Activated CD4-positive, alpha-beta T cell treated with anti-CD3 and anti-CD28 coated beads, Interleukin-2, amount 10 ng/mL, durations not matched to agents 7 days and 5 days (primary cell): ENCODE results near the gene ATRNL1. TPM values are rescaled to one million over a fixed set of nuclear protein-coding genes. Genes with fewer than 3 reads are reported as not detected.

Experiments
- CTCF ChIA-PET: fragments of 350-600 bp; sonication (Branson Sonifier 250); formaldehyde crosslinking; loops from one replicate; lab custom pipeline; 2021; ENCODE audit warnings: antibody characterized with exemption; lab: Charles Lee
- POLR2A ChIA-PET: fragments of 350-600 bp; sonication (Branson Sonifier 250); formaldehyde crosslinking; loops from one replicate; lab custom pipeline; 2021; ENCODE audit warnings: antibody characterized with exemption; lab: Charles Lee
- DNase-seq: peaks from one replicate; pipeline ENCODE4 v3.0.0-alpha.2; 2020
- H3K27ac Mint-ChIP-seq: one replicate; pipeline ENCODE4 v1.8.0; 2021; ENCODE audit warnings: mild to moderate bottlenecking, moderate library complexity, mixed read lengths
- H3K27me3 Mint-ChIP-seq: one replicate; pipeline ENCODE4 v1.8.0; 2021; ENCODE audit warnings: mixed read lengths
- H3K36me3 Mint-ChIP-seq: one replicate; pipeline ENCODE4 v1.8.0; 2021; ENCODE audit warnings: low read depth, mixed read lengths
- H3K4me1 Mint-ChIP-seq: one replicate; pipeline ENCODE4 v1.8.0; 2021; ENCODE audit warnings: mixed read lengths
- H3K4me3 Mint-ChIP-seq: one replicate; pipeline ENCODE4 v1.8.0; 2021; ENCODE audit warnings: mild to moderate bottlenecking, moderate library complexity, mixed read lengths
- H3K9me3 Mint-ChIP-seq: one replicate; pipeline ENCODE4 v1.8.0; 2021; ENCODE audit warnings: mixed read lengths
- total RNA-seq, 2 experiments: library from RNA; stranded (reverse); gene quantifications; one replicate each; pipeline ENCODE4 v1.2.3, GENCODE V29; 2021

Gene ATRNL1
- total RNA-seq, 2 experiments from 2014 or later: 0.12 to 0.22 TPM

- Mint-ChIP-seq H3K4me3 (no peak overlapping the region), H3K36me3 (no peaks in the 10 kb centered on the region), H3K27ac (no peak overlapping the region), H3K27me3 (no peaks in the 10 kb centered on the region), H3K4me1 (no peaks in the 10 kb centered on the region), H3K9me3 (no peaks in the 10 kb centered on the region)
- no peak for DNase-seq
- POLR2A ChIA-PET: interaction anchor here (0.6 kb wide), 1 partner anchor 41 kb away, joined by 3 read pairs; no protein-coding TSS in a partner anchor
- CTCF ChIA-PET: no interaction called here
These were observed 740.0 kb downstream of the ATRNL1 start for GRCh38 chr10:115833119-115833518.

DNA sequence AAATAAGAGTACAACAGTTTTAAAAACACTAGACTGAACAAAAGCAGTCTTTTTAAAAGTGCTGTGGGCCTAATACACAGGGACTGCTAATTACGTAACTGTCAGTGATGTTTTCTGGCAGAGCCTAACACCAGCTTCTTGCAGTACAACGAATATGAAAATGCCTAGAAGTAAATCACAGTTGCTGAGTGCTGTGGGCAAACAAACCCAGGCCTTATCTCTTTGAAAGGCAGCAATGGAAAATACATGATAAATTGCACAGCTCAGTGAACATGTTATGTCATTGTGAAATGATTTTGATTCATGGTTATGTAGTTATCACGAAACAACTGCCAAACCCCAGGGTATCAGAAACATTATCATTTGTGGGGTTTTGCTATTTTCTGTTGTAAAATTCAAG is 751.4 kb downstream of the ATRNL1 start:
- no peaks in the 10 kb centered on the region for H3K36me3 Mint-ChIP-seq
- CTCF ChIA-PET: no interaction called here
- H3K4me1 Mint-ChIP-seq: no peaks in the 10 kb centered on the region
- no peak overlapping the region for H3K27ac Mint-ChIP-seq
- no peaks in the 10 kb centered on the region for H3K27me3 Mint-ChIP-seq
- no peak for DNase-seq
- POLR2A ChIA-PET: no interaction called here
- no peaks in the 10 kb centered on the region for H3K9me3 Mint-ChIP-seq
- no peak overlapping the region for H3K4me3 Mint-ChIP-seq

- Mint-ChIP-seq H3K9me3 (no peaks in the 10 kb centered on the region), H3K4me1 (no peaks in the 10 kb centered on the region), H3K27ac (no peak overlapping the region), H3K27me3 (no peaks in the 10 kb centered on the region), H3K36me3 (no peaks in the 10 kb centered on the region), H3K4me3 (no peak overlapping the region)
- ChIA-PET CTCF (no interaction called here), POLR2A (no interaction called here)
- no peak for DNase-seq
These were observed 752.8 kb downstream of the ATRNL1 start for GRCh38 chr10:115845921-115846320.

GRCh38 chr10:115846528-115846927 is 753.4 kb downstream of the ATRNL1 start:
- no peaks in the 10 kb centered on the region for H3K4me1 Mint-ChIP-seq
- POLR2A ChIA-PET: interaction anchor here (0.5 kb wide), 1 partner anchor 748 kb away, joined by 3 read pairs; no protein-coding TSS in a partner anchor
- no peaks in the 10 kb centered on the region for H3K9me3 Mint-ChIP-seq
- CTCF ChIA-PET: no interaction called here
- no peak for DNase-seq
- no peak overlapping the region for H3K4me3 Mint-ChIP-seq
- H3K27ac Mint-ChIP-seq: no peak overlapping the region
- no peaks in the 10 kb centered on the region for H3K27me3 Mint-ChIP-seq
- H3K36me3 Mint-ChIP-seq: no peaks in the 10 kb centered on the region

GRCh38 chr10:115849197-115849596 is 756.0 kb downstream of the ATRNL1 start:
- no peak for DNase-seq
- no peaks in the 10 kb centered on the region for H3K27me3 Mint-ChIP-seq
- ChIA-PET POLR2A (no interaction called here), CTCF (no interaction called here)
- no peaks in the 10 kb centered on the region for H3K36me3 Mint-ChIP-seq
- H3K4me1 Mint-ChIP-seq: no peaks in the 10 kb centered on the region
- no peak overlapping the region for H3K27ac Mint-ChIP-seq
- H3K9me3 Mint-ChIP-seq: no peaks in the 10 kb centered on the region
- H3K4me3 Mint-ChIP-seq: no peak overlapping the region

DNA sequence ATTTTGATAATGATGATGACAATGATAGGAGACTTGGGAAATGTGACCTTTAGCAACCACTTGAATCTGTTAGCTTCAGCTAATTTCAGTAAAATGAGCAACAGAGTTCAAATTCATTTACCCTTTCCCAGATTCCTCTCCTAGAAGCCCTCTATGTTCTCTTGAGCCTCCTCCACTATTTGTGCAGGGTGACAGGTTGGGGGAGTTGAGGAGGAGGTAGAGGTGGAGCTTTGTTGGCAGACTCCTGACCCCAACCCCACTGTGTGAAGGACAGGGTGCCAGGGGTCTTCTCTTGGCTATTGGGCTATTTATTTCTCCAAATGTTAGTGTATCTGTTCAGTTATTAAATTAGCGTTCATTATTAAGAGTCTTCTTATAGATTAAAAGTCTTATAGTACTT is 757.5 kb downstream of the ATRNL1 start:
- ChIA-PET CTCF (no interaction called here), POLR2A (interaction anchor here (0.6 kb wide), 1 partner anchor 22 kb away, joined by 4 read pairs; no protein-coding TSS in a partner anchor)
- Mint-ChIP-seq H3K9me3 (no peaks in the 10 kb centered on the region), H3K36me3 (no peaks in the 10 kb centered on the region), H3K27ac (no peak overlapping the region), H3K4me1 (no peaks in the 10 kb centered on the region), H3K4me3 (no peak overlapping the region), H3K27me3 (no peaks in the 10 kb centered on the region)
- DNase-seq: no peak

DNA sequence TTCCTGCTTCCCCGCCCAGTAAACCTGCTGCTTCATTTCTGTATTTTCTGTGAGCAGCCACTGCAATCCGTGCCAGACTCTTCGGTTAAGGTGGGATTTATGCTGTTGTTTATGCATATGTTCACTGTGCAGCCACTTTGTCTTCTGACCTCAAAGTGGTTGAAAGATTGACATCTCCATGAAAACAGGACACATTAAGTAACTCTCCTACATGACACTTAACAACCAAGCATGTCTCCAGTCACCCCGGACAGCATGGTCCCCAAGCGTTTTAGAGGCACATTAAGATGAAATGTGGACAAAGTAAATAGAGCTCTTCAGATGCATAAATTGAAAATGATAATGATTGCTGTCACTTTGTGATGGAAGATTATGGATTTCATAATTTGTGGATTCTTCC is 758.5 kb downstream of the ATRNL1 start:
- no peaks in the 10 kb centered on the region for H3K36me3 Mint-ChIP-seq
- POLR2A ChIA-PET: no interaction called here
- no peaks in the 10 kb centered on the region for H3K27me3 Mint-ChIP-seq
- CTCF ChIA-PET: interaction anchor here (0.5 kb wide), 1 partner anchor 835 kb away, joined by 4 read pairs; no protein-coding TSS in a partner anchor
- no peak overlapping the region for H3K27ac Mint-ChIP-seq
- H3K4me1 Mint-ChIP-seq: no peaks in the 10 kb centered on the region
- no peak for DNase-seq
- H3K4me3 Mint-ChIP-seq: no peak overlapping the region
- H3K9me3 Mint-ChIP-seq: no peaks in the 10 kb centered on the region

DNA sequence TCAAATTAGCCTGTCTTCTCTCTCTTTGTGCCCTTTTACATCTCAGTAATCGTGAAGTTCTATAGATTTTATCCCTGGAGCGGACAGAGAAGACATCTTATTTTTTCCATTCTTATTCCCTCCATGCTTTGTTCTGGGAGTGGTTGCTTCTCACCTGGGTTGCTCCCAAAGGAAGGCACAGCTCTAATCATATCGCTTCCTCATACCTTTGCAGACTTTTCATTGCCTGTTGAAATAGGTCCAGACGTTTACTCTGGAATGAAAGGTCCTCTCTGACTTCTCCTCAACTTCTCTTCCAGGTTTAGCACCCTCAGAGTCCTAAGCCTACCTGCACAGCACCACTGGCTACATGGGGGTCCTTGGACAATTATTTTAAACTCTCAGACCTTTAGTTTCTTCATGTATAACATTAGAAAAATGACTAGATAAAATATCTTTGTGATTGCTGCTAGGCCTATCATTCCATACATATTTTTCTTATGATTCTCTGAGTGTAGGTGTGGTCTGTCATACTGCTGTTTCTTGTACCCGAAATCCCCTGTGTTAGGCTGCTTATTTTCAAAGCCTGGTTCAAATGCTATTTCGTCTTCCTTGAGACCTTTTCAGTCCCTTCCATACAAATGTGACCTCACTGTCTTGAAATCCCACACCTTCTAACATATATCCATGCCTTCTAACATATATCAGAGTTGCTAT is 761.7 kb downstream of the ATRNL1 start:
- DNase-seq: no peak
- Mint-ChIP-seq H3K27me3 (no peaks in the 10 kb centered on the region), H3K27ac (no peak overlapping the region), H3K4me1 (no peaks in the 10 kb centered on the region), H3K4me3 (no peak overlapping the region), H3K9me3 (peaks cover 2% of the 10 kb centered on the region), H3K36me3 (no peaks in the 10 kb centered on the region)
- POLR2A ChIA-PET: no interaction called here
- CTCF ChIA-PET: no interaction called here

GRCh38 chr10:115856580-115856979 is 763.4 kb downstream of the ATRNL1 start:
- CTCF ChIA-PET: no interaction called here
- H3K36me3 Mint-ChIP-seq: no peaks in the 10 kb centered on the region
- H3K4me1 Mint-ChIP-seq: no peaks in the 10 kb centered on the region
- no peak overlapping the region for H3K4me3 Mint-ChIP-seq
- H3K9me3 Mint-ChIP-seq: peaks cover 2% of the 10 kb centered on the region
- no peak for DNase-seq
- H3K27me3 Mint-ChIP-seq: no peaks in the 10 kb centered on the region
- POLR2A ChIA-PET: no interaction called here
- H3K27ac Mint-ChIP-seq: no peak overlapping the region

DNA sequence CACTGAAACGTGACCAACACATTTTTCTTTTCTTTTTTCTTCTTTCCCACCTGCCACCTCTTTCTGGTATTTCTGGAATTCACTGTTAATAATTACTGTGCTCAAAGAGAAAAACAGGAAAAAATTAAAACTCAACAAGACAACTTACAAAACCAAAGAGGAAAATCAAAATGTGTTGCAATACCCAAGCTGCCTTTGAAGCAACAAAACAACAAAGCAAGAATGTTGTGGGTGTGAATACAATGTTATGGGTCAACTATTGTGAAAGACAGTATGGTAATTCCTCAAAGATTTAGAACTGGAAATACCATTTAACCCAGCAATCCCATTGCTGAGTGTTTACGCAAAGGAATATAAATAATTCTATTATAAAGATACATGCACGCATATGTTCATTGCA is 764.7 kb downstream of the ATRNL1 start:
- POLR2A ChIA-PET: no interaction called here
- Mint-ChIP-seq H3K36me3 (no peaks in the 10 kb centered on the region), H3K4me1 (no peaks in the 10 kb centered on the region), H3K4me3 (no peak overlapping the region), H3K27me3 (no peaks in the 10 kb centered on the region), H3K9me3 (peaks cover 2% of the 10 kb centered on the region), H3K27ac (no peak overlapping the region)
- CTCF ChIA-PET: interaction anchor here (0.6 kb wide), 1 partner anchor 348 kb away, joined by 3 read pairs; no protein-coding TSS in a partner anchor
- no peak for DNase-seq

- no peaks in the 10 kb centered on the region for H3K4me1 Mint-ChIP-seq
- no peak overlapping the region for H3K27ac Mint-ChIP-seq
- no peak overlapping the region for H3K4me3 Mint-ChIP-seq
- H3K36me3 Mint-ChIP-seq: no peaks in the 10 kb centered on the region
- no peak for DNase-seq
- H3K9me3 Mint-ChIP-seq: peaks cover 2% of the 10 kb centered on the region
- ChIA-PET POLR2A (no interaction called here), CTCF (no interaction called here)
- no peaks in the 10 kb centered on the region for H3K27me3 Mint-ChIP-seq
These were observed 767.3 kb downstream of the ATRNL1 start for GRCh38 chr10:115860182-115861107.

- no peak for DNase-seq
- CTCF ChIA-PET: no interaction called here
- Mint-ChIP-seq H3K4me3 (no peak overlapping the region), H3K27ac (no peak overlapping the region), H3K27me3 (no peaks in the 10 kb centered on the region), H3K4me1 (no peaks in the 10 kb centered on the region), H3K36me3 (no peaks in the 10 kb centered on the region), H3K9me3 (peaks cover 2% of the 10 kb centered on the region)
- POLR2A ChIA-PET: no interaction called here
These were observed 768.3 kb downstream of the ATRNL1 start for GRCh38 chr10:115861455-115861854.

DNA sequence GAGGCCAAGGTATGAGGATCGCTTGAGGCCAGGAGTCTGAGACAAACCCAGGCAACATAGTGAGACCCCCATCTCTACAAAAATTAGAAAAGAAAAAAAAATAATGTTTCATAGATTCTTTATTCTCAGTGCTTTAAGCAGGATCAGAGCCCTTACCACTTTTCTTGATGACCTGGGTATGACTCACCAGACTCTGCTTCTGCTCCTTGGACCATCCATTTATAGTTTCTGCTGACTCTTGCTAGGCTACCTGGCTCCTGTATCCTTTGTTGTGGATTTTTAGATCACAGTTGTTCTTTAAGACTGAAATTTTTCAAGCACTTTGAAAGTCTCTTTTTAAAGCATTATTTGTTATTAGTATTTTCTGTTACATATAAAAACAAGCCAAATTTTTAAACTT is 768.7 kb downstream of the ATRNL1 start:
- CTCF ChIA-PET: no interaction called here
- Mint-ChIP-seq H3K27me3 (no peaks in the 10 kb centered on the region), H3K4me1 (no peaks in the 10 kb centered on the region), H3K27ac (no peak overlapping the region), H3K9me3 (peaks cover 2% of the 10 kb centered on the region), H3K36me3 (no peaks in the 10 kb centered on the region), H3K4me3 (no peak overlapping the region)
- DNase-seq: no peak
- POLR2A ChIA-PET: no interaction called here
